NB4 (cell line): ENCODE results near the gene DNAJA3.

ENCODE experiments used
- CTCF ChIP-seq: IDR thresholded peaks from one replicate; pipeline ENCODE4 v1.5.1; 2012; ENCODE audit warnings: low read depth, low read length
- POLR2A ChIP-seq: IDR thresholded peaks from 2 replicates; pipeline ENCODE4 v1.6.1; 2011; ENCODE audit warnings: mild to moderate bottlenecking; ENCODE audit not compliant: insufficient read length; ENCODE audit errors: extremely low read depth

GRCh38 chr16:4384509-4384942 lies 41.1 kb upstream of the DNAJA3 start:
- TF ChIP-seq CTCF (no peak), POLR2A (no peak)
